Measurements from ENCODE around the gene RNF227.

The RNF227 gene

DNA sequence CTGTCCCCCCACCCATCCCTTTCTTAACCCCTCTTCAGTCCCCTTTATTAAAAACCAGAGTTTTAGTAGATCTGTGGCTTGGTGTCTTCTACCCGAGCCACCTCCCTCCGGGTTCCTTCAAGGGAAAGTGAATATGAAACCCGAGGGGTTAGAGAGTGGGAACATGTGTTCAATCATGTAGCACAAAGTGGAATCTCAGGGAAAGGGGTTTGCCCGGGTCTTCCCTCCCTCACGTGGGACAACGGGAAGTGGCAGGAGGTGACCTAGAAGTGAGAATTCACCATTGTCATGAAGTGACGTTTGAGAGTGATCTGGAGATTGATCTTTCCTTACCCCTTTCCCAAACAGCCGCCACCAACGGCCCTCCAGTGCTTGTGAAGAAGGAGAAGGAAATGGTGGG is 5.0 kb downstream of the RNF227 start:
- peaks cover 0 to 59% (median 52%) of the 10 kb centered on the region in 5 donors for H3K36me3 ChIP-seq (ENCODE audit: control insufficient read depth in 5 of 5, insufficient read depth in 5 of 5, low read length in 5 of 5)
- no peak overlapping the region for H3K27ac ChIP-seq (ENCODE audit: low read depth, low read length)
- H3K4me1 ChIP-seq (ENCODE audit: control insufficient read depth in 5 of 5, insufficient read depth in 5 of 5, low read length in 5 of 5), result peaks cover 2 to 13% (median 12%) of the 10 kb centered on the region in 5 donors
- no peak overlapping the region for H3K4me3 ChIP-seq (ENCODE audit: low read depth in 1 of 5, low read length in 5 of 5)
- H3K9ac ChIP-seq (ENCODE audit: low read length in 5 of 5), result no peak overlapping the region
- H3K9me3 ChIP-seq (ENCODE audit: control insufficient read depth in 5 of 5, low read length in 5 of 5), result no peaks in the 10 kb centered on the region
- no peaks in the 10 kb centered on the region for H3K27me3 ChIP-seq (ENCODE audit: control insufficient read depth in 5 of 5, insufficient read depth in 4 of 5, low read length in 5 of 5)

DNA sequence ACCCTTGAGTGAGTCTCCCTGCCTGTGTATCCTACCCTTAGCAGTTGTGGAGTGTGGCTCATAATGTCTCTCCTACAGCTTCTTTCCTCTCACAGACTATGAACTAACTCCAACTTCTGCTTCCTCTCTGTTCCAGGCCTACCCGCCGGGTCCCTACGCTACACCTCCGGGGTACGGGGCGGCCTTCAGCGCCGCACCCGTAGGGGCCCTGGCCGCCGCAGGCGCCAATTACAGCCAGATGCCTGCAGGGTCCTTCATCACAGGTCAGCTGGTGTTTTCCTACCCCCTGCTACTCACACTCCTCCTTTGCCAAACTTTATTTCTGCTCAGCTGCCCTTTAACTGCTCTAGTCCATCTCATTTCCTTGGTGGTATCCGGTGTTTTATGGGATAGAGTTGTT is 5.4 kb downstream of the RNF227 start:
- Histone ChIP-seq H3K27ac (ENCODE audit: low read depth, low read length) (no peak overlapping the region), H3K9me3 (ENCODE audit: control insufficient read depth in 5 of 5, low read length in 5 of 5) (no peaks in the 10 kb centered on the region), H3K9ac (ENCODE audit: low read length in 5 of 5) (no peak overlapping the region), H3K4me3 (ENCODE audit: low read depth in 1 of 5, low read length in 5 of 5) (no peak overlapping the region), H3K36me3 (ENCODE audit: control insufficient read depth in 5 of 5, insufficient read depth in 5 of 5, low read length in 5 of 5) (peaks cover 0 to 63% (median 56%) of the 10 kb centered on the region in 5 donors), H3K4me1 (ENCODE audit: control insufficient read depth in 5 of 5, insufficient read depth in 5 of 5, low read length in 5 of 5) (peaks cover 2 to 10% (median 10%) of the 10 kb centered on the region in 5 donors), H3K27me3 (ENCODE audit: control insufficient read depth in 5 of 5, insufficient read depth in 4 of 5, low read length in 5 of 5) (no peaks in the 10 kb centered on the region)

DNA sequence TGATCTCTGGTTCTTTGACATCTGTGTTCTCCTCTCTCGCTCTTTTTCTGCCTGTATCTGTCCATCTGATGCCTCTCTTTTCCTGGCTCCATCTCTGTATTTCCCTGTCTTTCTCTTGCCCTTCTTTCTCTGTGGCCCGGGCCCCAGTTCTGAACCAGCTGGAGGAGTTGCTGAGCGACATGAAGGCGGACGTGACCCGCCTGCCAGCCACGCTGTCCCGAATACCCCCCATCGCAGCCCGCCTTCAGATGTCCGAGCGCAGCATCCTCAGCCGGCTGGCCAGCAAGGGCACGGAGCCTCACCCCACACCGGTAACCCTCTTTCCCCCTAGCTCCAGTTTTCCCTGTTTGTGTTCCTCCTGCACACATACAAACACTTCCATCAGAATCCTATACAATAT is 5.8 kb downstream of the RNF227 start:
- Histone ChIP-seq H3K27ac (ENCODE audit: low read depth, low read length) (no peak overlapping the region), H3K36me3 (ENCODE audit: control insufficient read depth in 5 of 5, insufficient read depth in 5 of 5, low read length in 5 of 5) (peaks cover 0 to 68% (median 60%) of the 10 kb centered on the region in 5 donors), H3K27me3 (ENCODE audit: control insufficient read depth in 5 of 5, insufficient read depth in 4 of 5, low read length in 5 of 5) (no peaks in the 10 kb centered on the region), H3K4me1 (ENCODE audit: control insufficient read depth in 5 of 5, insufficient read depth in 5 of 5, low read length in 5 of 5) (peaks cover 2 to 6% (median 5%) of the 10 kb centered on the region in 5 donors), H3K9me3 (ENCODE audit: control insufficient read depth in 5 of 5, low read length in 5 of 5) (no peaks in the 10 kb centered on the region), H3K4me3 (ENCODE audit: low read depth in 1 of 5, low read length in 5 of 5) (no peak overlapping the region), H3K9ac (ENCODE audit: low read length in 5 of 5) (no peak overlapping the region)

DNA sequence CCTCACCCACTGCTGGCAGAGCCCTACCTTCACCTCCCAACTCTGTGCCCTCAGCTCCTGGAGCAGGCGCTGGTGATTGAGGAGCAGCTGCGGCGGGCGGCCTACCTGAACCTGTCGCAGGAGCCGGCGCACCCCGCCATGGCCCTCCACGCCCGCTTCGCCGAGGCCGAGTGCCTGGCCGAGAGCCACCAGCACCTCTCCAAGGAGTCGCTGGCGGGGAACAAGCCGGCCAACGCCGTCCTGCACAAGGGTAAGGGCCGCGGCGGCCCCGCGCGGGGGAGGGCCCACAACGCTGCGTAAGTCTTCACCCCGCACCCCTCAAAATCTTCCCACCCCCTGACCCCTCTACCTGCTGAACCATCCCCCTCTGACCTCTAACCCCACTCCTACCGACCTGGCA is 7.0 kb downstream of the RNF227 start:
- Histone ChIP-seq H3K36me3 (ENCODE audit: control insufficient read depth in 5 of 5, insufficient read depth in 5 of 5, low read length in 5 of 5) (peaks cover 0 to 79% (median 72%) of the 10 kb centered on the region in 5 donors), H3K4me3 (ENCODE audit: low read depth in 1 of 5, low read length in 5 of 5) (no peak overlapping the region), H3K27me3 (ENCODE audit: control insufficient read depth in 5 of 5, insufficient read depth in 4 of 5, low read length in 5 of 5) (no peaks in the 10 kb centered on the region), H3K9me3 (ENCODE audit: control insufficient read depth in 5 of 5, low read length in 5 of 5) (no peaks in the 10 kb centered on the region), H3K4me1 (ENCODE audit: control insufficient read depth in 5 of 5, insufficient read depth in 5 of 5, low read length in 5 of 5) (no peaks in the 10 kb centered on the region), H3K27ac (ENCODE audit: low read depth, low read length) (no peak overlapping the region), H3K9ac (ENCODE audit: low read length in 5 of 5) (no peak overlapping the region)

DNA sequence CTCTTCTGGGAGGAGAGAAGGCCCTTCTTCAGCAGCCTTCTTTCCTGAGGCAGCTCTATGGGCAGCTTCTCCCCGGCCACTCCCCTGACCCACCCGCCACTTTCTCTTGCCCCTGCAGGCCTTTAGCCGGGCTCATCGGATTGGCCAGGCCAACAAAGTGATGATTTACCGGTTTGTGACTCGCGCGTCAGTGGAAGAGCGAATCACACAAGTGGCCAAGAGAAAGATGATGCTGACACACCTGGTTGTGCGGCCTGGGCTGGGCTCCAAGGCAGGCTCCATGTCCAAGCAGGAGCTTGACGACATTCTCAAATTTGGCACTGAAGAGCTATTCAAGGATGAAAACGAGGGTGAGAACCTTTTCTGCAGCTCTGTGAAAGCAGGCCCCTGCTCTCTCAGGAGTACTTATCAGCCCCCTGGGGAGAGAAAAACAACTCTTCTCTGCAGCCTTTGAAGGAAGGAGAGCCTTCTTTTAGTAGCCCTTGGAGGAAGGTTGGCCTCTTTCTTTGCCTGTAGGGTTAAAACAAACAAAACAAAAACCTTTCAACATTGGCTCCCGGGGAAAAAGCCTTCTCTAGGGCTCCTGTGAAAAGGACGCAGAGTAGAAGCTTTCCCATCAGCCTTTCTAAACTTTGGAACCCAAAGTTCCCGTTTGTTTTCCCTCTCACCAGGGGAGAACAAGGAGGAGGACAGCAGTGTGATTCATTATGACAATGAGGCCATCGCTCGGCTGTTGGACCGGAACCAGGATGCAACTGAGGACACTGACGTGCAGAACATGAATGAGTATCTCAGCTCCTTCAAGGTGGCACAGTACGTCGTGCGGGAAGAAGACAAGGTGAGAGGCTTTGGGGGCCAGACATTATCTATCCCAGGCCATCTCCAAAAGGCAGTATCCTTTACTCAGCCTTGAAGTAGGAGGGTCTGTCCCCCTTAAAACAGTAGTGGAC is 12.7 kb downstream of the RNF227 start:
- Histone ChIP-seq H3K4me3 (ENCODE audit: low read depth in 1 of 5, low read length in 5 of 5) (no peak overlapping the region), H3K9me3 (ENCODE audit: control insufficient read depth in 5 of 5, low read length in 5 of 5) (no peaks in the 10 kb centered on the region), H3K36me3 (ENCODE audit: control insufficient read depth in 5 of 5, insufficient read depth in 5 of 5, low read length in 5 of 5) (peaks cover 0 to 96% (median 88%) of the 10 kb centered on the region in 5 donors), H3K4me1 (ENCODE audit: control insufficient read depth in 5 of 5, insufficient read depth in 5 of 5, low read length in 5 of 5) (peaks cover 0 to 2% (median 0%) of the 10 kb centered on the region in 5 donors), H3K9ac (ENCODE audit: low read length in 5 of 5) (no peak overlapping the region), H3K27me3 (ENCODE audit: control insufficient read depth in 5 of 5, insufficient read depth in 4 of 5, low read length in 5 of 5) (no peaks in the 10 kb centered on the region), H3K27ac (ENCODE audit: low read depth, low read length) (no peak overlapping the region)

DNA sequence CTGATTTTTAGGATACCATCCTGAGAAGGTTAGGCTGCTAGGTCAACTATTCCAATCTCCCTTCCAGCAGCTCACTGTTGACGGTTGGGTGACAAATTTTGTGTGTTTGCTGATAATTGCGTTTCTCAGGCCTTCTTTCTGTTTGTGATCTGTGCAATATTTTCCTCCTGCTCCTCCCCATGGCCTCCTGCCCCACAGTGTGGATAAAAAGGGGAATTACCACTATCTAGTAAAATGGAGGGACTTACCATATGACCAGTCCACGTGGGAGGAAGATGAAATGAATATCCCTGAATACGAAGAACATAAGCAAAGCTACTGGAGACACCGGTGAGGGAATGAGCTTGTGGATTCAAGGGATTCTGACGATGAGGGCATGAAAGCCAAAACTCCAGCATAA is 18.3 kb downstream of the RNF227 start:
- Histone ChIP-seq H3K27me3 (ENCODE audit: control insufficient read depth in 5 of 5, insufficient read depth in 4 of 5, low read length in 5 of 5) (no peaks in the 10 kb centered on the region), H3K4me3 (ENCODE audit: low read depth in 1 of 5, low read length in 5 of 5) (no peak overlapping the region), H3K27ac (ENCODE audit: low read depth, low read length) (no peak overlapping the region), H3K36me3 (ENCODE audit: control insufficient read depth in 5 of 5, insufficient read depth in 5 of 5, low read length in 5 of 5) (peaks cover 0 to 78% (median 66%) of the 10 kb centered on the region in 5 donors), H3K9me3 (ENCODE audit: control insufficient read depth in 5 of 5, low read length in 5 of 5) (no peaks in the 10 kb centered on the region), H3K9ac (ENCODE audit: low read length in 5 of 5) (no peak overlapping the region), H3K4me1 (ENCODE audit: control insufficient read depth in 5 of 5, insufficient read depth in 5 of 5, low read length in 5 of 5) (peaks cover 0 to 5% (median 3%) of the 10 kb centered on the region in 5 donors)

DNA sequence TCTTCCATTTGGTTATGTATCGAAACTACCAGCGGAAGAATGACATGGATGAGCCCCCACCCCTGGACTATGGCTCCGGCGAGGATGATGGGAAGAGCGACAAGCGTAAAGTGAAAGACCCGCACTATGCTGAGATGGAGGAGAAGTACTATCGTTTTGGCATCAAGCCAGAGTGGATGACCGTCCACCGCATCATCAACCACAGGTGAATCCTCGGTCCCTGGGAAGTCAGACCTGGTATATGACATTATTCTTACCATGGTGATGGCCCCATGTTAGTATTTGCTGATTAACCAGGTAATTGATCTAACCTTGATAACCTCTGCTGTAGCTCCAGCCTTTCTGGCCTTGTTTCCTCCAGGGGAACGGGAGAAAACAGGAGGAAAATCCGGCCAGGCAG is 19.0 kb downstream of the RNF227 start:
- H3K27ac ChIP-seq (ENCODE audit: low read depth, low read length), result no peak overlapping the region
- peaks cover 0 to 5% (median 3%) of the 10 kb centered on the region in 5 donors for H3K4me1 ChIP-seq (ENCODE audit: control insufficient read depth in 5 of 5, insufficient read depth in 5 of 5, low read length in 5 of 5)
- no peaks in the 10 kb centered on the region for H3K27me3 ChIP-seq (ENCODE audit: control insufficient read depth in 5 of 5, insufficient read depth in 4 of 5, low read length in 5 of 5)
- H3K9me3 ChIP-seq (ENCODE audit: control insufficient read depth in 5 of 5, low read length in 5 of 5), result no peaks in the 10 kb centered on the region
- H3K36me3 ChIP-seq (ENCODE audit: control insufficient read depth in 5 of 5, insufficient read depth in 5 of 5, low read length in 5 of 5), result peaks cover 0 to 74% (median 62%) of the 10 kb centered on the region in 5 donors
- H3K4me3 ChIP-seq (ENCODE audit: low read depth in 1 of 5, low read length in 5 of 5), result no peak overlapping the region
- peak overlapping the region in 1 of 5 donors; percentile 17 for H3K9ac ChIP-seq (ENCODE audit: low read length in 5 of 5)

DNA sequence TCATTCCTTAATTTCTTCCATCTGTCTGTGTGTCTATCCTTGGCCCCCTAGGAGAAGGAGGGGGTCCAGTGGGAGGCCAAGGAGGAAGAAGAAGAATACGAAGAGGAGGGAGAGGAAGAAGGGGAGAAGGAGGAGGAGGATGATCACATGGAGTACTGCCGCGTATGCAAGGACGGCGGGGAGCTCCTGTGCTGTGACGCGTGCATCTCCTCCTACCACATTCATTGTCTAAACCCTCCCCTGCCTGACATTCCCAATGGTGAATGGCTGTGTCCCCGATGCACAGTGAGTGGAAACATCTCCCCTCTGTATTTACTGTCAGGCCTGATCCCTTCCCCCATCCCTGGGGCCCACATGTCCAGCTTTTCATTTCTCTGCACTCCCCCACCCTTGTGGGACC is 21.2 kb downstream of the RNF227 start:
- H3K36me3 ChIP-seq (ENCODE audit: control insufficient read depth in 5 of 5, insufficient read depth in 5 of 5, low read length in 5 of 5), result peaks cover 0 to 68% (median 54%) of the 10 kb centered on the region in 5 donors

DNA sequence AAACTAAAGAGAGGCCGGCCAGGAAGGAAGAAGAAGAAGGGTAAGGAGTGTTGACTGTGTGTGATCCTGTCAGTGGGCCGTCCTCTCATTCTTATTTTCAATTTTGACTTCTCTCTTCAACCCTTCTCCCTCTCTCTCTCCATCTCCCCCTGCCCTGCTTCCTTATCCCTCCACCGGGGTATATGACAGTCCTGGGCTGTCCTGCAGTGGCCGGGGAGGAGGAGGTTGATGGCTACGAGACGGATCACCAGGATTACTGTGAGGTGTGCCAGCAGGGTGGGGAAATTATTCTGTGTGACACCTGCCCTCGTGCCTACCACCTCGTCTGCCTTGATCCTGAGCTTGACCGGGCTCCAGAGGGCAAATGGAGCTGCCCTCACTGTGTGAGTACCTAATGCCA is 21.9 kb downstream of the RNF227 start:
- Histone ChIP-seq H3K4me1 (ENCODE audit: control insufficient read depth in 5 of 5, insufficient read depth in 5 of 5, low read length in 5 of 5) (peaks cover 0 to 16% (median 12%) of the 10 kb centered on the region in 5 donors), H3K27me3 (ENCODE audit: control insufficient read depth in 5 of 5, insufficient read depth in 4 of 5, low read length in 5 of 5) (no peaks in the 10 kb centered on the region), H3K9ac (ENCODE audit: low read length in 5 of 5) (no peak overlapping the region), H3K4me3 (ENCODE audit: low read depth in 1 of 5, low read length in 5 of 5) (no peak overlapping the region), H3K36me3 (ENCODE audit: control insufficient read depth in 5 of 5, insufficient read depth in 5 of 5, low read length in 5 of 5) (peaks cover 0 to 61% (median 48%) of the 10 kb centered on the region in 5 donors), H3K9me3 (ENCODE audit: control insufficient read depth in 5 of 5, low read length in 5 of 5) (no peaks in the 10 kb centered on the region), H3K27ac (ENCODE audit: low read depth, low read length) (no peak overlapping the region)

More for the DNA sequence above, 21.2 kb downstream of the RNF227 start:
- Histone ChIP-seq H3K27me3 (ENCODE audit: control insufficient read depth in 5 of 5, insufficient read depth in 4 of 5, low read length in 5 of 5) (no peaks in the 10 kb centered on the region), H3K27ac (ENCODE audit: low read depth, low read length) (no peak overlapping the region), H3K9me3 (ENCODE audit: control insufficient read depth in 5 of 5, low read length in 5 of 5) (no peaks in the 10 kb centered on the region), H3K4me3 (ENCODE audit: low read depth in 1 of 5, low read length in 5 of 5) (no peak overlapping the region), H3K4me1 (ENCODE audit: control insufficient read depth in 5 of 5, insufficient read depth in 5 of 5, low read length in 5 of 5) (peaks cover 0 to 10% (median 6%) of the 10 kb centered on the region in 5 donors), H3K9ac (ENCODE audit: low read length in 5 of 5) (no peak overlapping the region)

DNA sequence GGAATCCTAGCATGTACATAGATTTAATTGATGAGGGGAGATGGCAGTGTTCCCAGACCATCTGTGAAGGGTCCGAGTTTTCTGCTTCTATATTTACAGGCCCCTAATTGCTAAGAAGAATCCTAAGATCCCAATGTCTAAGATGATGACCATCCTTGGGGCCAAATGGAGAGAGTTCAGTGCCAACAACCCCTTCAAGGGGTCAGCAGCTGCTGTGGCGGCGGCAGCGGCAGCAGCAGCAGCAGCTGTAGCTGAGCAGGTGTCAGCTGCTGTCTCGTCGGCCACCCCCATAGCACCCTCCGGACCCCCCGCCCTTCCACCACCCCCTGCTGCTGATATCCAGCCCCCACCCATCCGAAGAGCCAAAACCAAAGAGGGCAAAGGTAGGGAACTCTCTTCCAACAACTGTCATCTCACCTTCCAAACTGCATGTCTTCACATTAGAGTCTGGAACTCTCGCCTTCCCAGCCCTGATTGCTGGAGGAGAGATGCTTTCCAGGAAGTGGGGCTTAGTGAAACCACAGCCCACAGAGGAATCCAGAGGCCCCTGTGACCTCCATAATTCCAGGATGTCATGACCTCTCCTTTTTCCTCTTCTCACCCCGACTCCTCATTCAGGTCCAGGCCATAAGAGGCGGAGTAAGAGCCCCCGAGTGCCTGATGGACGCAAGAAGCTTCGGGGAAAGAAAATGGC is 22.8 kb downstream of the RNF227 start:
- H3K36me3 ChIP-seq (ENCODE audit: control insufficient read depth in 5 of 5, insufficient read depth in 5 of 5, low read length in 5 of 5), result peaks cover 0 to 52% (median 41%) of the 10 kb centered on the region in 5 donors
- peaks cover 8 to 25% (median 21%) of the 10 kb centered on the region in 5 donors for H3K4me1 ChIP-seq (ENCODE audit: control insufficient read depth in 5 of 5, insufficient read depth in 5 of 5, low read length in 5 of 5)
- H3K27me3 ChIP-seq (ENCODE audit: control insufficient read depth in 5 of 5, insufficient read depth in 4 of 5, low read length in 5 of 5), result no peaks in the 10 kb centered on the region
- no peak overlapping the region for H3K27ac ChIP-seq (ENCODE audit: low read depth, low read length)
- no peak overlapping the region for H3K9ac ChIP-seq (ENCODE audit: low read length in 5 of 5)
- H3K4me3 ChIP-seq (ENCODE audit: low read depth in 1 of 5, low read length in 5 of 5), result no peak overlapping the region
- H3K9me3 ChIP-seq (ENCODE audit: control insufficient read depth in 5 of 5, low read length in 5 of 5), result no peaks in the 10 kb centered on the region

All from subcutaneous abdominal adipose tissue (tissue), 5 donors.